Ovary (tissue), 3 donors: ENCODE measurements around the gene TBC1D19.

ENCODE experiments used
- EP300 ChIP-seq: sonication (generic); formaldehyde crosslinking; IDR thresholded peaks from one replicate; pipeline ENCODE4 v1.6.1; 2017; ENCODE audit warnings: antibody characterized with exemption
- POLR2A ChIP-seq: fragments of 450-650 bp; IDR thresholded peaks from one replicate; pipeline ENCODE4 v1.6.1; 2017; ENCODE audit warnings: antibody characterized with exemption, mild to moderate bottlenecking, moderate library complexity
- TF ChIP-seq, protein P1 (sequence below), 3 donors: fragments of 450-650 bp in 2 of 3; fragments of 200-600 bp in 1 of 3; IDR thresholded peaks; one replicate each; pipeline versions ENCODE4 v1.5.1 to v1.8.0; 2016 to 2022; ENCODE audit warnings: antibody characterized with exemption in 3 of 3, mild to moderate bottlenecking in 1 of 3
- donor health status: DM: no; HTN: no; CAD: no.

DNA sequence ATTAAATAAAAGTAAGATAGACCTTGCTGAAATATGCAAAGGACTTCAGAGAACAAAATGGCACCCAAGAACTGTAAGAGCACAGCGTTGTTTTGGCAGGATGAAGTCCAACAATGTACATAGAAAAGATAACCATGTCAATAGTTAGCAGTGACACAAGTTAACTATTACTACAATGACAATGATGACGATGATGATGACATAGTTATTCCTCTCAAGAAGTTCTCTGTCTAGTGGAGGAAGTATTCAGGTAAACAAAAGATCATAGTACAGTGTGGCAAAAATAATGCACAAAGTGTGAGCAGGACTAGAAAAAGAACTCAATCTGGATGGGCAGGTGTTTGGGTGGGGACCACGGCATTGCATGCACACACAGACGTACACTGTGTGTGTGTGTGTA is 201.4 kb downstream of the TBC1D19 start:
- TF ChIP-seq POLR2A (no peak), EP300 (no peak)
- TF ChIP-seq, protein P1, sequence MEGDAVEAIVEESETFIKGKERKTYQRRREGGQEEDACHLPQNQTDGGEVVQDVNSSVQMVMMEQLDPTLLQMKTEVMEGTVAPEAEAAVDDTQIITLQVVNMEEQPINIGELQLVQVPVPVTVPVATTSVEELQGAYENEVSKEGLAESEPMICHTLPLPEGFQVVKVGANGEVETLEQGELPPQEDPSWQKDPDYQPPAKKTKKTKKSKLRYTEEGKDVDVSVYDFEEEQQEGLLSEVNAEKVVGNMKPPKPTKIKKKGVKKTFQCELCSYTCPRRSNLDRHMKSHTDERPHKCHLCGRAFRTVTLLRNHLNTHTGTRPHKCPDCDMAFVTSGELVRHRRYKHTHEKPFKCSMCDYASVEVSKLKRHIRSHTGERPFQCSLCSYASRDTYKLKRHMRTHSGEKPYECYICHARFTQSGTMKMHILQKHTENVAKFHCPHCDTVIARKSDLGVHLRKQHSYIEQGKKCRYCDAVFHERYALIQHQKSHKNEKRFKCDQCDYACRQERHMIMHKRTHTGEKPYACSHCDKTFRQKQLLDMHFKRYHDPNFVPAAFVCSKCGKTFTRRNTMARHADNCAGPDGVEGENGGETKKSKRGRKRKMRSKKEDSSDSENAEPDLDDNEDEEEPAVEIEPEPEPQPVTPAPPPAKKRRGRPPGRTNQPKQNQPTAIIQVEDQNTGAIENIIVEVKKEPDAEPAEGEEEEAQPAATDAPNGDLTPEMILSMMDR (IDR thresholded peaks at IDR 0.05), result no peak
